NCI-H2107 treated with DMSO at 0.1 percent for 48 hours (cell line): ENCODE data around the gene PFDN1.
A peak's percentile ranks its signal among the peaks of the same experiment; 100 is the strongest.

Experiments used
- DNase-seq: peaks from one replicate; lab custom pipeline; 2025; ENCODE audit not compliant: unreplicated experiment; lab: John Stamatoyannopoulos, UW

Gene PFDN1

DNA sequence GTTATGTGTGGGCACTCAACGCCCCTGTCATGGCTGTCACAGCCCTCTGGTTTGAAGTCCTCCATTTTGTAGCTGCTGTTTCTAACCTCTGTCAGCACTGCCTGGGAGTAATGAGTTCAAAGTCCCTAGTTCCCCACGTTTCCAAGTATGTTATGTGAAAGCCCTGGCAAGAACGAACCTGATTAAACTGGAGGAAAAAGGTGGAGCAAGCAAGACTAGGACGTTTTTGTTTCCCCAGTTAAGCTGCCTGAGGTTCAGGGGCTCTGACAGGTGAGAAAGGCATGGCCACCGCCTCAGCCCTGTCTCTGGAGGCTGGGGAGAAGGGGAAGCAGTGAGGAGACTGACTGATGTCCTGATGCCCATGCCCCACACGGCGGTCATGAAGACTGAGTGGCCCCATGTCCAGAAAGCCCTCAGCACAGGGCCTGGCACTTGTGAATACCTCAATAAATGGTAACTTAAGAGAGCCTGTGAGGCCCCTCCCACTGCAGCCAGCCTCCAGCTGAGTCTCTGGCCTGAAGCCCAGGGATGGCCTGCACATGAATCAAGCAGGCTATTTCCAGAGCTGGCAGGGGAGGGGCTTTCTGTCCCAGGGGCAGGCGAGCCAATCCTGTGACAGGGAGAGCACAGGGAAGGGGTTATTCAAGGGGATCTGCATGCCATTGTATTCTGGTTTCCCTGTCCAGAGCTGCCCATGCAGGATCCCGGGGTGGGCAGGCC is 61.8 kb downstream of the PFDN1 start:
- peak; percentile 29 for DNase-seq

DNA sequence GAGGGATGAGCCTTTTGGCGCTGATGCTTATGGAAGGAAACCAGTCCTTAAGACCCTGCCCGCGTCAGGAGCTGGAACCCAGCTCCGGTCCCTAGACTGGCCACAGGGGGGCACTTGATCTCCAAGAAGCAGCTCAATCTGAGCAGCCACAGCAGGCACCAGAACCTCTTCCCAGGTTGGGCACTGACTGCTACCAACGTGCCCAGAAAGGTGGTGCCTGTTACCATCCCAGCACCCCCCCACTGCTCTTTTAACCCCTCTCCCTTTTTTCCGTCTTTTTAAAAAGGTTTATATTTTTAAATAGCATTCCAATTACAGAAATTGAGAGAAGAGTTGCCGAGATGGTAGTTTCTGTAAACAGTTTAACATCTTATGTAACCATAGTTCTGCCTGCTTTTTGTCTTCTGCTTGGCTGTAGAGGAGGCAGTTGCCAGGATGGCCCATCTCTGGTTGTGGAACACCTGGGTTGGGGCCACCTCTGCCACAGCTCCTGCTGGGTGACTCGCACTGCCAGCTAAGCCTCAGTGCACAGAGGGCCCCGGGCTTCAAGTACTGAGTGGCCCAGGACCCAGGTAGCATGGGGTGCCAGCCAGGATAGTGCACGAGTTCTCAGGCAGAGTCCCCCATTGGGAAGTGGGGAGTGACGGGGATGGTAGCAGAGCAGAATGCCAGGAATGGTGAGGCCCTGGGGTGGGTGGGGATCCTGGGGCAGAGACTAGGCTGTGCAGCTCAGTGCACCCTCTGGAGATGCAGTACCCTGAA is 62.8 kb downstream of the PFDN1 start:
- no peak for DNase-seq

- no peak for DNase-seq
Observed at GRCh38 chr5:140239461-140239860, 63.4 kb downstream of the PFDN1 start.

GRCh38 chr5:140238756-140239155 is 64.1 kb downstream of the PFDN1 start:
- no peak for DNase-seq

- no peak for DNase-seq
Observed at GRCh38 chr5:140236891-140237598, 65.9 kb downstream of the PFDN1 start.

DNA sequence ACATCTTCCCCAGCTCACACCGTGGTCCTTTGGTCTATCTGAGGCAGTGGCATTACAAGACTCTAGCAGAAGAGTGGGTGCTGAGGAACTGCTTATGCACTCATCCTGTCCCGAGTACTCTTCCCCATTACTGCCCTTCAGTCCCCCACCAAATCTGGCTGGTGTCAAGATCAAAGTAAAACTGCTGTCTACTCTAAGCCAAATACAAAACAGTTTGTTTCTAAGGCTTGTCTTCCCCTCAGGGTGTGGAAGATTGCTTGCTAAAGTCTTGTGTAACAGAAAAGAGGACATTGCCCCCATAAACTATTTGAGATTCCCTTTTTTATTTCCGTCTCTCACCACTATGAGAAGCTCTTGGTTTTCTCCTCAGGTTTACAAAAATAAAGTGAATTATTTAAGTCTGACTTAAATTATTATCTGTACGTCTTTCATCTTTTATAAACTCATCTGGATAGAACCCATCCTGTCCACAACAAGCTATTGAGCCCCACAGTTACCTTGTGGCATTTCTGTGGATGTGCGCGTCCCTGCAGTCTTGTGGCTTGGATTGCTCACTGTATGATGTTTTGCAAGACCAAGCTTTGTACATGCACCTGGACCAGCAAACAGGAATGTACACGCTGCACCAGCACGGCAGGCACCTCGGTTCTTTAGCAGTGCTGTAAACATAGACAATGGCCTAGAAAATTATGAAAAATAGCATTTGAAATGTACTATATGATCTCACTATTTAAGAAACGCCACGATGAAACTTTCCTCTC is 66.9 kb downstream of the PFDN1 start:
- DNase-seq = no peak

DNA sequence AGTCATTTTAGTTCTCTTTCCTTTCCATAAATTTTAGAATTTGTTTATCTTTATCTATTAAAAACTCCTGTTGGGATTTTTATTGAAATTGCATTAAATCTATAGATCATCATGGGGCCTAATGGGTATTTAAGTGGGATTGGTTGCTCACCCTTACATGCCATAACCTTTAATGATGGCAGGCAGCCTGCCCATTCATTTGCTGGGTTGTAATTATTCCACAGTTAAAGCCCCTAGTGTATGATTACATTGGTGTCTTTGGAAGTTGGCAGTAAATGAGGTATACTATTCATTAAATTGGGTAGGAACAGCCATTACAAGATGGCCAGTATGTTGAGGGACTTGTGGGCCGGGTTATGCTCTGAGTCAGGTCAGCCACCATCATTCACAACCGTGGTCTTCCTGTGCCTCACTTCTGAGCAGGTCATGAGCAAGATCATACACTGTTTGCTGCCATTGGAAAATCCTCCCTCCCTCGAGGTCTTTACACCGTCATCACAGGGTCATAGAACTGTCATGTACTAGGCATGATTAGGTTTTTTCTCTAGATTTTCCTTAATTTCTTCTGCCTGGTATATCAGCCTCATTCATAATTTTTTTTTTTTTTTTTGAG is 68.4 kb downstream of the PFDN1 start:
- no peak for DNase-seq

GRCh38 chr5:140232731-140233130 is 70.2 kb downstream of the PFDN1 start:
- DNase-seq = no peak

- no peak for DNase-seq
Observed at GRCh38 chr5:140230373-140230772, 72.5 kb downstream of the PFDN1 start.

DNA sequence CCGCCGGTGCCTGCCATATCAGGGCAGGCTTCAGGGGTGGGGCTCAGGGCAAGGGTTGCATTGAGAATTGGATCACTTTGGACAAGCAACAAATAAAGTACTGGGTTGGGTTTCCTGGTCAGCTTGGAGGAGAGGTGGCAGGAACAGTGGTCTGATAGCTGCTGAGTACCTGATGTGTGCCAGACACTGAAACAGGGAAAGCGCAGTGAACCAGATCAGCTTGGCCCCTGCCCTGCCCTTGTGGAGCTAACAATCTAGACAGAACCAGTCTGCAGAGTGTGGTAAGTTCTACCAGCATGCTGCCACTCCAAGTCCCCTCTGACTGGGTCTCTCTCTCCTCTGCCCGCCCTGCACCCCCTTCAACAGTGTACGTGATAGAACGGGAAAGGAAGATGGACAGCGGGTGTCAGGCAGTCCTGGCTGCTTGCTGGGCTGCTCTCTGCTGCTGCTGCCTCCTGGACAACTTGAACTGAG is 74.5 kb downstream of the PFDN1 start:
- DNase-seq = no peak

GRCh38 chr5:140227046-140227445 is 75.9 kb downstream of the PFDN1 start:
- DNase-seq = no peak

- DNase-seq = no peak
Observed at GRCh38 chr5:140225396-140225795, 77.5 kb downstream of the PFDN1 start.

GRCh38 chr5:140224658-140225057 is 78.2 kb downstream of the PFDN1 start:
- no peak for DNase-seq

- DNase-seq = no peak
Observed at GRCh38 chr5:140223567-140223966, 79.3 kb downstream of the PFDN1 start.

DNA sequence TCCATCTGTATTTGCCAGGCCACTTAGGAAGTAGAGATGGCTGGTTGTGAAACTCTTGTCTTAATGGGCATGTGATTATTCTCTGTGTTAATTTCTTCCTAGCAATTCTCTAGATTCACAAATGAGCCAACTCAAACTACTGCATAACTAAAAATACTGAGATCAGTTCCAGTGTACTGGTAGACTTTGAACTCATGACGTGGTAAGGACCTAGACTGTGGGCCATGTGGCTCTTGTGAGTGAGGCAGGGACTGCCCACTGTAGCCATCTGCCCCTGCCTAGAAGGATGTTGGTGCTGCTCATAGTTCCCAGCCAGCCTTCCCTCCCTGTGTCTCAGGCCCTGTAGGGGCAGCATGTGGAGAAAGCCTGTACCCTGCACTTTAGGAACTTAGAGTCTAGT is 80.5 kb downstream of the PFDN1 start:
- no peak for DNase-seq

GRCh38 chr5:140221697-140222223 is 81.1 kb downstream of the PFDN1 start:
- no peak for DNase-seq

- no peak for DNase-seq
Observed at GRCh38 chr5:140220698-140221064, 82.2 kb downstream of the PFDN1 start.

DNA sequence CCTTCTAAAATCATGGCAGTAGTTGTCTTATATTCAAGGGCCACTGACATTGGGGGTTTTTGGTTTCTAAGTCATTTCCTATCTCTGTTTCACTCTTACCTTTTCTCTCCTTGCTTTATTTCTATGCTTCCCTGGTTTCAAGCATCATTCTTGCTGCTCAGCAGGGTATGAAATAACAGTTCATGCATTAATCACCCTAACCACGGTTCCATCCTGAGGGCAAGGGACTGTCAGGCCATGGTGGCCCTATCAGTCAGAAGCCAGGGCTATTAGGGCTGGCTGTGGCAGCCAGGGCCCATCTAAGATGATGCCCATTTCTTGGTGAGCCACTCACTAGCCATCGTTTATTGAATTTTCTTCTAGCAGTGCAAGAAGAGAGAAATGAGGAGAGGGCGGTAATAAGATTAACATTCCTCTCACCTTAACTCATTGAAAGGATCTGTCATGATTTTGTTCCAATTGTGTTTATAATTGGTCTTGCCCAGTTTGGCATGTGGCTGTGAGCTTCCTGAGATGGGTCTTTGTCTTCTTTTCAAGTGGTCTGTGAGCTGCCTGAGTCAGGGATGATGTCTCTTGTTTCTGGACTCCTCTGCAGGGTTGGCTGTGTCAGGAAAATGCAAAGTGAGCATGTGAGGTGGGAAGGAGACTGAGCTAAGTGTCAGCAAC is 82.7 kb downstream of the PFDN1 start:
- no peak for DNase-seq

GRCh38 chr5:140219068-140219991 is 83.6 kb downstream of the PFDN1 start:
- DNase-seq = no peak
